ENCODE data around the gene WDR62. TPM values are rescaled to one million over a fixed set of nuclear protein-coding genes. Genes with fewer than 3 reads are reported as not detected.

WDR62 gene
- total RNA-seq, 1 donor from 2014 or later: 12.5 TPM

DNA sequence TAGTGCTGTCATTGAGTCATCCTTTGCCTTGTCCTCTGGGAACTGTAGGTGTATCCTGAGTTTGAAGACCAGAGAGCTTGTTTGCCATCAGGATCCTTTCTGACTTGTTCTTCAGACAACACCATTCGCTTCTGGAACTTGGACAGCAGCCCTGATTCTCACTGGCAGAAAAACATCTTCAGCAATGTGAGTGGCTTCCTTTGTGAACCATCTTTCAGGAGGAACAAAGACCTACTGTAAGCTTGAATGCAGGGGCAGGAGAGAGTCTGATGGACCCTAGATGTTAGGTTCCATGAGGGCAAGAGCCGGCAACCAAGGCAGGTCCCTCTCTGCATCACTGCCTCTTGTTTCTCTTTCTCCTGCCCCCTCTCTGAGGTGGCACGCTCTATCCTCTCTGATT, 26.7 kb downstream of the WDR62 start:
- Mint-ChIP-seq H3K4me3 (no peak overlapping the region), H3K4me1 (ENCODE audit: unreplicated experiment) (no peaks in the 10 kb centered on the region), H3K27me3 (no peaks in the 10 kb centered on the region), H3K36me3 (peaks cover 3% of the 10 kb centered on the region), H3K27ac (no peak overlapping the region), H3K9me3 (no peaks in the 10 kb centered on the region)
- no peak for DNase-seq (ENCODE audit: extremely low spot score, unreplicated experiment)
- TF ChIP-seq, protein P1, sequence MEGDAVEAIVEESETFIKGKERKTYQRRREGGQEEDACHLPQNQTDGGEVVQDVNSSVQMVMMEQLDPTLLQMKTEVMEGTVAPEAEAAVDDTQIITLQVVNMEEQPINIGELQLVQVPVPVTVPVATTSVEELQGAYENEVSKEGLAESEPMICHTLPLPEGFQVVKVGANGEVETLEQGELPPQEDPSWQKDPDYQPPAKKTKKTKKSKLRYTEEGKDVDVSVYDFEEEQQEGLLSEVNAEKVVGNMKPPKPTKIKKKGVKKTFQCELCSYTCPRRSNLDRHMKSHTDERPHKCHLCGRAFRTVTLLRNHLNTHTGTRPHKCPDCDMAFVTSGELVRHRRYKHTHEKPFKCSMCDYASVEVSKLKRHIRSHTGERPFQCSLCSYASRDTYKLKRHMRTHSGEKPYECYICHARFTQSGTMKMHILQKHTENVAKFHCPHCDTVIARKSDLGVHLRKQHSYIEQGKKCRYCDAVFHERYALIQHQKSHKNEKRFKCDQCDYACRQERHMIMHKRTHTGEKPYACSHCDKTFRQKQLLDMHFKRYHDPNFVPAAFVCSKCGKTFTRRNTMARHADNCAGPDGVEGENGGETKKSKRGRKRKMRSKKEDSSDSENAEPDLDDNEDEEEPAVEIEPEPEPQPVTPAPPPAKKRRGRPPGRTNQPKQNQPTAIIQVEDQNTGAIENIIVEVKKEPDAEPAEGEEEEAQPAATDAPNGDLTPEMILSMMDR (conservative IDR thresholded peaks at IDR 0.05): no peak

DNA sequence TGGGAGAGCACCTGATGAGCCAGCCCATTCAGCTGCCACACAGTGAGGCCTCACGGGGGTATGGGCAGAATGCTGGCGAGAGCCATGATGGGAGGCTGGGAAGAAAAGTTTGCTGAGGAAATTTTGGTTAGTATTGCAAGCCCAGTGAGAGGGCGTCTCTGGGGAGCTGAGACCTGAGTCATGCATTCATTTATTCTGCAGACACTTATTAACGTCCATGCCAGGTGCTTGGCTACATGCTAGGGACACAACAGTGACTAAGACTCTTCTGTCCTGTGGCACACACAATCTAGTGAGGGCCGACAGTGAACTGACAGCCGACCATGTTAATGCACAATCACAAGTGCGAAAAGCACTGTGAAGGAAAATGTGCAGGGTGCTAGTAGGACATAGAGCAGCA, 27.2 kb downstream of the WDR62 start:
- H3K36me3 Mint-ChIP-seq: peaks cover 3% of the 10 kb centered on the region
- H3K27ac Mint-ChIP-seq: no peak overlapping the region
- TF ChIP-seq, protein P1 (conservative IDR thresholded peaks at IDR 0.05): no peak
- no peak for DNase-seq (ENCODE audit: extremely low spot score, unreplicated experiment)
- H3K9me3 Mint-ChIP-seq: no peaks in the 10 kb centered on the region
- H3K4me1 Mint-ChIP-seq (ENCODE audit: unreplicated experiment): no peaks in the 10 kb centered on the region
- no peaks in the 10 kb centered on the region for H3K27me3 Mint-ChIP-seq
- no peak overlapping the region for H3K4me3 Mint-ChIP-seq

DNA sequence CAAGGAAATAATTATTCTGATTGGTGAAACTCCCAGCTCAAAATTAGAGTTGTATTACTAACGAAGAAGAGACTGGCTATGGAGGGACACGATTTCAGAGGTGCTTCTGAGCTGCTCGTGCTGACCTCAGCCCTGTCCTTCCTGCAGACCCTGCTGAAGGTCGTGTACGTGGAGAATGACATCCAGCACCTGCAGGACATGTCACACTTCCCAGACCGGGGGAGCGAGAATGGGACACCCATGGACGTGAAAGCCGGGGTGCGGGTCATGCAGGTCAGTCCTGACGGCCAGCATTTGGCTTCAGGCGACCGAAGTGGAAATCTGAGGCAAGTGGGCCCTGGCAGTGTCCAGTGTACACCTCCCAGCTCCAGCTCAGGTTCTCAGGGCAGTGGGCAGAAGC, 28.2 kb downstream of the WDR62 start:
- no peaks in the 10 kb centered on the region for H3K9me3 Mint-ChIP-seq
- H3K27ac Mint-ChIP-seq: no peak overlapping the region
- H3K4me3 Mint-ChIP-seq: no peak overlapping the region
- H3K4me1 Mint-ChIP-seq (ENCODE audit: unreplicated experiment): no peaks in the 10 kb centered on the region
- TF ChIP-seq, protein P1 (conservative IDR thresholded peaks at IDR 0.05): no peak
- H3K27me3 Mint-ChIP-seq: no peaks in the 10 kb centered on the region
- no peak for DNase-seq (ENCODE audit: extremely low spot score, unreplicated experiment)
- peaks cover 3% of the 10 kb centered on the region for H3K36me3 Mint-ChIP-seq

DNA sequence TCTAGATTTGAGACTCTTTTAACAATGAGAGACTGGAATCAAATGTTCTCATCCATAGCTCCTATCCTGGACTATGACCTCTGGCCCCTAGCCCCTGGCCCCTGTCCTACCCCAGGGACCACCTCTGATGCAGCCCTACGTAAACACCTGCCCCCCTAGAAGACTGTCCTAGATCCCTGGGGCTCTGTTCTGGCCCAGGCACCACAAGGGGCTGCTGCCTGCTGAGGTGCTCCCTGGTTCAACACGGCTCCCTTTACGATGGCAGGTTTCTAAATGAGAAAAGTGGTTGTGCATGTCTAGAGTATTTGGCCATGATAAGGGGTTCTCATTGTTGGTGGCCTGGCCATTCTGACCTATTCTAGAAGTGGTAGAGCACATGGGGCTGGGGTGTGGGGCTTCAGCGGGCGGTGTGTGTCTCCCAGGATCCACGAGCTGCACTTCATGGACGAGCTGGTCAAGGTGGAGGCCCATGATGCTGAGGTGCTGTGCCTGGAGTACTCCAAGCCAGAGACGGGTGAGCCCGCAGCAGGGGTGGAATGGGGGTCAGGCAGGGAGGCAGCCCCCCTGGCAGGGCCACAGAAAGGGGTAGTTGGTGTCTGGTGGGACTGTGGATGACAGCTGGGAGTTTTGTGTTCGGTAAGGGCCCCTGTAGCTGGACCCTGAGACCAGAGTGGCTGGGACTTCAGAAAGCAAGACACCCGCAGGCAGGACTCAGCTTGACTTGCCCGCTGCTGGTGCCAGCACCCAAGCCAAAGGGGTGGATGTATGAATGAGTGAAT, 29.7 kb downstream of the WDR62 start:
- Mint-ChIP-seq H3K4me1 (ENCODE audit: unreplicated experiment) (no peaks in the 10 kb centered on the region), H3K9me3 (no peaks in the 10 kb centered on the region), H3K27me3 (no peaks in the 10 kb centered on the region), H3K36me3 (peaks cover 3% of the 10 kb centered on the region), H3K27ac (no peak overlapping the region), H3K4me3 (no peak overlapping the region)
- TF ChIP-seq, protein P1 (conservative IDR thresholded peaks at IDR 0.05): no peak
- DNase-seq (ENCODE audit: extremely low spot score, unreplicated experiment): no peak

DNA sequence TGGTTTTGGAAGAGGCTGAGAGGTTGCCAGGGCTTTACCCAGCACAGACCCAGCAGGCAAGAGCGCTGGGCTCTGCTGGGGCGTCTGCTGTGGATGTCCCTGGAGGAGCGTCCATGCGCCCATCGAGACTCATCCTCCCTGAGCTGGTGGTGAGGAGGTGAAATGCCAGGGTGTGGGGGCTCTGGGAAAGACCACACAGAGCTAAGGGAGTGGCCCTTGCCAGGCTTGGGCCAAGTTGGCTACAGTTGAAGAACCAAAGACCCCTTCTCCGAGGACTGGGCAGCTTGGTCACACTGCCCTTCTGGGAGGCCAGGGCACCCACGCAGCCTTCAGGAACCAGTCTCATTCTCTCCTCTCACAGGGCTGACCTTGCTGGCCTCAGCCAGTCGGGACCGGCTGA, 31.6 kb downstream of the WDR62 start:
- no peaks in the 10 kb centered on the region for H3K4me1 Mint-ChIP-seq (ENCODE audit: unreplicated experiment)
- peaks cover 3% of the 10 kb centered on the region for H3K36me3 Mint-ChIP-seq
- H3K27me3 Mint-ChIP-seq: no peaks in the 10 kb centered on the region
- no peak overlapping the region for H3K4me3 Mint-ChIP-seq
- no peaks in the 10 kb centered on the region for H3K9me3 Mint-ChIP-seq
- TF ChIP-seq, protein P1 (conservative IDR thresholded peaks at IDR 0.05): no peak
- H3K27ac Mint-ChIP-seq: no peak overlapping the region
- DNase-seq (ENCODE audit: extremely low spot score, unreplicated experiment): no peak

All from type B pancreatic cell (in vitro differentiated cells).